ENCODE measurements around the gene RTL5. TPM values are rescaled to one million over a fixed set of nuclear protein-coding genes. Genes with fewer than 3 reads are reported as not detected.

The RTL5 gene
- polyA plus RNA-seq, 1 of the 3 experiments (the other 2 are of a cell fraction) = 1.8 TPM

GRCh38 chrX:72110876-72111708 is 20.6 kb downstream of the RTL5 start (continued):
- no peak for TF ChIP-seq IRF3 (IDR thresholded peaks at IDR 0.05; ENCODE audit: low read depth, low read length)
- no peak for TF ChIP-seq NRF1 (IDR thresholded peaks at IDR 0.05; ENCODE audit: low read depth, low read length)
- no peak for TF ChIP-seq SIN3A (IDR thresholded peaks at IDR 0.05; ENCODE audit: borderline replicate concordance, low read depth, low read length)
- TF ChIP-seq JUND (IDR thresholded peaks at IDR 0.05) = no peak
- no peak for TF ChIP-seq RAD21 (IDR thresholded peaks at IDR 0.05; ENCODE audit: low read length)

GRCh38 chrX:72110051-72110875 is 21.5 kb downstream of the RTL5 start:
- Histone ChIP-seq H3K79me2 (ENCODE audit: insufficient read depth) (no peaks in the 10 kb centered on the region), H4K20me1 (ENCODE audit: insufficient read depth) (no peaks in the 10 kb centered on the region), H3K9me2 (no peaks in the 10 kb centered on the region), H2AFZ (ENCODE audit: low read depth) (no peak overlapping the region), H3K9ac (no peak overlapping the region), H3F3A (replicated peaks; ENCODE audit: insufficient read depth) (no peaks in the 10 kb centered on the region), H3K36me3 (replicated peaks in 1 of 2; ENCODE audit: control insufficient read depth in 1 of 2, insufficient read depth in 2 of 2, low read length in 1 of 2) (no peaks in the 10 kb centered on the region), H3K4me2 (no peak overlapping the region), H3K4me1 (ENCODE audit: control insufficient read depth in 1 of 2, insufficient read depth in 2 of 2, low read depth in 1 of 2, low read length in 1 of 2) (peaks cover 0 to 25% of the 10 kb centered on the region in 2 experiments; a peak in 2 of 4 replicates), H3K27me3 (ENCODE audit: insufficient read depth) (no peaks in the 10 kb centered on the region; the same call in 1 of the 2 replicates), H3K4me3 (ENCODE audit: low read depth in 2 of 2, low read length in 1 of 2) (no peak overlapping the region), H3K27ac (ENCODE audit: low read depth in 2 of 2, low read length in 1 of 2) (no peak overlapping the region), H3K9me3 (no peaks in the 10 kb centered on the region)
- WGBS (ENCODE audit: low lambda C conversion rate) = 76% methylated on average over 13 of the region's 13 CpGs
- POLR2A ChIA-PET = no interaction called here
- DNase-seq = no peak
- TF ChIP-seq YY1 (IDR thresholded peaks at IDR 0.05; ENCODE audit: low read depth) = no peak
- no peak for TF ChIP-seq EP300 (IDR thresholded peaks at IDR 0.05; ENCODE audit: borderline replicate concordance in 1 of 2, low read depth in 1 of 2, low read length in 1 of 2)
- no peak for TF ChIP-seq EZH2phosphoT487 (IDR thresholded peaks at IDR 0.05; ENCODE audit: borderline replicate concordance, low read depth)
- no peak for TF ChIP-seq SIN3A (IDR thresholded peaks at IDR 0.05; ENCODE audit: borderline replicate concordance, low read depth, low read length)
- no peak for TF ChIP-seq JUND (IDR thresholded peaks at IDR 0.05)
- no peak for TF ChIP-seq RAD21 (IDR thresholded peaks at IDR 0.05; ENCODE audit: low read length)
- TF ChIP-seq MXI1 (IDR thresholded peaks at IDR 0.05; ENCODE audit: low read depth, low read length) = no peak
- no peak for TF ChIP-seq RFX5 (IDR thresholded peaks at IDR 0.05; ENCODE audit: low read length)
- TF ChIP-seq CHD2 (IDR thresholded peaks at IDR 0.05; ENCODE audit: low read length, partially characterized antibody) = no peak
- CTCF ChIA-PET = interaction anchor here (1.5 to 1.9 kb wide), 2 partner anchors 16 to 91 kb away, joined by 5 read pairs; no protein-coding TSS in a partner anchor

- Histone ChIP-seq H3K27ac (ENCODE audit: low read depth in 2 of 2, low read length in 1 of 2) (no peak overlapping the region), H3K36me3 (replicated peaks in 1 of 2; ENCODE audit: control insufficient read depth in 1 of 2, insufficient read depth in 2 of 2, low read length in 1 of 2) (no peaks in the 10 kb centered on the region), H3K9me2 (no peaks in the 10 kb centered on the region), H3K9ac (no peak overlapping the region), H3K9me3 (no peaks in the 10 kb centered on the region), H3F3A (replicated peaks; ENCODE audit: insufficient read depth) (no peaks in the 10 kb centered on the region), H3K27me3 (ENCODE audit: insufficient read depth) (no peaks in the 10 kb centered on the region; the same call in 1 of the 2 replicates), H3K4me2 (no peak overlapping the region), H3K4me3 (ENCODE audit: low read depth in 2 of 2, low read length in 1 of 2) (no peak overlapping the region), H4K20me1 (ENCODE audit: insufficient read depth) (no peaks in the 10 kb centered on the region), H2AFZ (ENCODE audit: low read depth) (no peak overlapping the region), H3K79me2 (ENCODE audit: insufficient read depth) (no peaks in the 10 kb centered on the region), H3K4me1 (ENCODE audit: control insufficient read depth in 1 of 2, insufficient read depth in 2 of 2, low read depth in 1 of 2, low read length in 1 of 2) (peaks cover 0 to 12% of the 10 kb centered on the region in 2 experiments; a peak in 1 of 4 replicates)
- POLR2A ChIA-PET = no interaction called here
- no peak for DNase-seq
- CTCF ChIA-PET = interaction anchor here (0.7 to 1.9 kb wide), 3 partner anchors 17 to 89 kb away, joined by 3 to 5 read pairs (median 4); no protein-coding TSS in a partner anchor
- WGBS (ENCODE audit: low lambda C conversion rate) = 80% methylated on average over 7 of the region's 10 CpGs
- TF ChIP-seq FOSL2 (IDR thresholded peaks at IDR 0.05; ENCODE audit: borderline replicate concordance, low read depth) = no peak
- no peak for TF ChIP-seq ZBTB33 (IDR thresholded peaks at IDR 0.05; ENCODE audit: borderline replicate concordance, low read depth)
- no peak for TF ChIP-seq NRF1 (IDR thresholded peaks at IDR 0.05; ENCODE audit: low read depth, low read length)
- TF ChIP-seq CHD2 (IDR thresholded peaks at IDR 0.05; ENCODE audit: low read length, partially characterized antibody) = no peak
- no peak for TF ChIP-seq FOXJ3 (CRISPR knock-in tag; IDR thresholded peaks at IDR 0.05)
- no peak for TF ChIP-seq REST (IDR thresholded peaks at IDR 0.05; ENCODE audit: low read depth, low read length)
Measured at GRCh38 chrX:72108666-72109065, 23.0 kb downstream of the RTL5 start.
